Lower leg skin (tissue), 4 donors: ENCODE measurements around the gene CER1. TPM values are rescaled to one million over a fixed set of nuclear protein-coding genes. Genes with fewer than 3 reads are reported as not detected.

Source experiments
- DNase-seq, 2 donors: peaks; one replicate each; pipeline ENCODE4 v3.0.0-alpha.2; 2019; ENCODE audit warnings: low spot score in 2 of 2
- H3K4me3 ChIP-seq: fragments of 200-600 bp; sonication (generic); 2 replicates; pipeline ENCODE4 v1.5.1; 2017; ENCODE audit warnings: mild to moderate bottlenecking, low read depth; ENCODE audit not compliant: poor library complexity, severe bottlenecking
- CTCF ChIP-seq, 3 donors: fragments of 450-650 bp; IDR thresholded peaks; one replicate each; pipeline ENCODE4 v1.5.1; 2016; ENCODE audit warnings: antibody characterized with exemption in 3 of 3, mild to moderate bottlenecking in 3 of 3, moderate library complexity in 2 of 3
- POLR2A ChIP-seq, 2 donors: fragments of 450-650 bp; IDR thresholded peaks; one replicate each; pipeline ENCODE4 v1.6.1; 2016 to 2017; ENCODE audit warnings: antibody characterized with exemption in 2 of 2, mild to moderate bottlenecking in 1 of 2, moderate library complexity in 1 of 2
- WGBS, 2 donors: methylation state at CpG; one replicate each; pipeline ENCODE4 v1.1.5; 2018; 5-methylcytosine and 5-hydroxymethylcytosine counted together
- intact Hi-C: fragments of 100-400 bp; cut with DNase I; formaldehyde crosslinking; loops from one replicate; pipeline ENCODE4 v1.15.0; 2023; ENCODE audit warnings: low total_unique reads
- total RNA-seq, 4 donors: library from RNA; depleted of rRNA; stranded (reverse); fragments of >200 nt; gene quantifications; one replicate each; pipeline ENCODE4 v1.1.0, GENCODE V29; 2016

Gene CER1
- total RNA-seq, 4 donors from 2014 or later, result not detected

- no peak for DNase-seq
- intact Hi-C loops, result no loop called here
- H3K4me3 ChIP-seq, result no peak overlapping the region
- 83 to 91% methylated on average over 3 of the region's 3 CpGs for WGBS, 2 donors
- TF ChIP-seq POLR2A (IDR thresholded peaks at IDR 0.05) (no peak), CTCF (IDR thresholded peaks at IDR 0.05) (no peak)
Observed at GRCh38 chr9:14671377-14671776, 51.2 kb downstream of the CER1 start.

GRCh38 chr9:14670718-14671117, 51.8 kb downstream of the CER1 start:
- intact Hi-C loops, result no loop called here
- TF ChIP-seq CTCF (IDR thresholded peaks at IDR 0.05) (no peak), POLR2A (IDR thresholded peaks at IDR 0.05) (no peak)
- no peak overlapping the region for H3K4me3 ChIP-seq
- WGBS, 2 donors, result 39 to 40% methylated on average over 1 of the region's 1 CpG
- no peak for DNase-seq

Other genes starting within 250 kb of the CER1 start
- 10 to 100 TPM in 1 of 4 donors, 1 to 10 TPM in 3; 4.6 to 10.2 (median 7.7) TPM for gene ZDHHC21, start 29.3 kb downstream of the CER1 start, total RNA-seq
- 1 to 10 TPM in 2 of 4 donors, under 1 TPM in 2; 0.53 to 2.8 (median 1.5) TPM for gene FREM1, start 187.7 kb upstream of the CER1 start, total RNA-seq